Esophagus muscularis mucosa (tissue), 4 donors: ENCODE results near the gene LRFN2.

ENCODE experiments used
- CTCF ChIP-seq, 3 experiments: fragments of 200-600 bp in 2 of 3; fragments of 450-650 bp in 1 of 3; sonication (generic) in 2 of 3; IDR thresholded peaks; one replicate each; pipeline ENCODE4 v1.5.1; 2017 to 2019; ENCODE audit warnings: antibody characterized with exemption in 3 of 3, mild to moderate bottlenecking in 2 of 3, moderate library complexity in 1 of 3
- EP300 ChIP-seq: sonication (generic); formaldehyde crosslinking; IDR thresholded peaks from one replicate; pipeline ENCODE4 v1.6.1; 2017; ENCODE audit warnings: antibody characterized with exemption
- POLR2A ChIP-seq: fragments of 450-650 bp; IDR thresholded peaks from one replicate; pipeline ENCODE4 v1.6.1; 2017; ENCODE audit warnings: antibody characterized with exemption, moderate library complexity, mild to moderate bottlenecking, low read depth
- POLR2AphosphoS5 ChIP-seq, 2 donors: sonication (generic); formaldehyde crosslinking; IDR thresholded peaks; one replicate each; pipeline ENCODE4 v1.6.1; 2017; ENCODE audit warnings: antibody characterized with exemption in 2 of 2

- no peak for TF ChIP-seq CTCF (IDR thresholded peaks at IDR 0.05)
- TF ChIP-seq EP300 = no peak
- TF ChIP-seq POLR2A = no peak
- no peak for TF ChIP-seq POLR2AphosphoS5 (IDR thresholded peaks at IDR 0.05)
Observed at GRCh38 chr6:40568062-40568708, 19.0 kb downstream of the LRFN2 start.
